GM04504 (cell line): ENCODE results near the gene CDC25C.

ENCODE experiments used
- DNase-seq: peaks from one replicate; pipeline ENCODE4 v3.0.0-alpha.2; 2012; ENCODE audit warnings: low read depth

The CDC25C gene

GRCh38 chr5:138331449-138332368 lies at the start of gene CDC25C:
Gene CDC25C, minus strand, starts transcription at chr5:138331804. Its CDS starts 624 bp downstream, at chr5:138331180.
- DNase-seq: peak; percentile 99

- no peak for DNase-seq
Measured at GRCh38 chr5:138372653-138373052, 41.0 kb upstream of the CDC25C start.

- no peak for DNase-seq
Measured at GRCh38 chr5:138372225-138372624, 40.6 kb upstream of the CDC25C start.

- DNase-seq: no peak
Measured at GRCh38 chr5:138371454-138371853, 39.9 kb upstream of the CDC25C start.

GRCh38 chr5:138370537-138370936 lies 38.9 kb upstream of the CDC25C start:
- DNase-seq: no peak

- DNase-seq: no peak
Measured at GRCh38 chr5:138369706-138370105, 38.1 kb upstream of the CDC25C start.

GRCh38 chr5:138369261-138369660 lies 37.7 kb upstream of the CDC25C start:
- no peak for DNase-seq

- DNase-seq: no peak
Measured at GRCh38 chr5:138366632-138367382, 35.2 kb upstream of the CDC25C start.

- DNase-seq: no peak
Measured at GRCh38 chr5:138364576-138364975, 33.0 kb upstream of the CDC25C start.

- DNase-seq: no peak
Measured at GRCh38 chr5:138360941-138361452, 29.4 kb upstream of the CDC25C start.

- no peak for DNase-seq
Measured at GRCh38 chr5:138359621-138360020, 28.0 kb upstream of the CDC25C start.

- DNase-seq: peak; percentile 58
Measured at GRCh38 chr5:138354926-138355378, 23.3 kb upstream of the CDC25C start.

- DNase-seq: no peak
Measured at GRCh38 chr5:138354387-138354786, 22.8 kb upstream of the CDC25C start.

- no peak for DNase-seq
Measured at GRCh38 chr5:138353560-138354080, 22.0 kb upstream of the CDC25C start.

- no peak for DNase-seq
Measured at GRCh38 chr5:138352722-138353559, 21.3 kb upstream of the CDC25C start.

- DNase-seq: peak; percentile 60
Measured at GRCh38 chr5:138352071-138352721, 20.6 kb upstream of the CDC25C start, which contains the start of gene KDM3B. Gene KDM3B, plus strand, starts transcription at chr5:138352685. Its CDS starts 111 bp downstream, at chr5:138352796.

GRCh38 chr5:138351517-138351916 lies 19.9 kb upstream of the CDC25C start:
- no peak for DNase-seq

- no peak for DNase-seq
Measured at GRCh38 chr5:138351056-138351455, 19.5 kb upstream of the CDC25C start.

GRCh38 chr5:138350563-138350890 lies 18.9 kb upstream of the CDC25C start:
- no peak for DNase-seq

- DNase-seq: no peak
Measured at GRCh38 chr5:138349852-138350562, 18.4 kb upstream of the CDC25C start.
